K562 (cell line): Measurements from ENCODE around the gene UBE2I. TPM values are rescaled to one million over a fixed set of nuclear protein-coding genes. Genes with fewer than 3 reads are reported as not detected.

Experiments
- ATAC-seq: fragments of 200-7000 bp; cut with Tn5 transposase; 3 replicates; pipeline ENCODE4 v1.9.1; 2020; ENCODE audit warnings: moderate library complexity
- BruUV-seq: library from RNA; stranded (reverse); fragments of 400-500 nt; replicated peaks from 2 replicates; lab custom pipeline; 2021; lab: Mats Ljungman, UMichigan
- CTCF ChIA-PET: fragments of 300-600 bp; formaldehyde crosslinking; extraction: SDS; loops from one replicate; lab custom pipeline; 2021; ENCODE audit warnings: low intra/inter-chr PET ratio; lab: Yijun Ruan, JAX
- POLR2A ChIA-PET: fragments of 300-600, 350-650 bp; sonication (Branson Sonifier 250); formaldehyde crosslinking; extraction: SDS; loops from one replicate; lab custom pipeline; 2021; ENCODE audit warnings: antibody characterized with exemption, inconsistent platforms; lab: Yijun Ruan, JAX
- DNase-seq, 4 experiments: peaks; one replicate each; pipeline versions ENCODE4 v3.0.0 to v3.0.0-alpha.2; 2011 to 2018; ENCODE audit warnings: low spot score in 3 of 4, mixed read lengths in 3 of 4; ENCODE audit errors: extremely low read depth in 1 of 4
- FAIRE-seq: peaks from 2 replicates; lab custom pipeline; 2011; peaks lifted over from hg19 to GRCh38; lab: Jason Lieb, UNC
- H2AFZ ChIP-seq: 2 replicates; pipeline ENCODE4 v1.6.0; 2011; ENCODE audit warnings: low read depth, low read length, control low read depth, inconsistent platforms
- H3K27ac ChIP-seq: fragments of 200-600 bp; 3 replicates; pipeline ENCODE4 v1.8.0; 2011; ENCODE audit warnings: low read depth, mild to moderate bottlenecking, control low read depth, inconsistent platforms, low read length, moderate library complexity, mixed read lengths; ENCODE audit errors: extremely low read depth
- H3K27me3 ChIP-seq, 2 experiments: fragments of 300-600 bp in 1 of 2; 2 replicates in 1 of 2; 3 replicates in 1 of 2; pipeline versions ENCODE4 v1.6.0 to v1.8.0; 2011; ENCODE audit warnings: inconsistent platforms in 2 of 2, low read length in 2 of 2, mild to moderate bottlenecking in 1 of 2, mixed read lengths in 1 of 2, moderate library complexity in 1 of 2; ENCODE audit not compliant: control insufficient read depth in 2 of 2, insufficient read depth in 2 of 2
- H3K36me3 ChIP-seq: fragments of 300-600 bp; 3 replicates; pipeline ENCODE4 v1.8.0; 2011; ENCODE audit warnings: mild to moderate bottlenecking, low read length, inconsistent platforms; ENCODE audit not compliant: control insufficient read depth, insufficient read depth
- H3K4me1 ChIP-seq, 2 experiments: fragments of 200-600 bp in 1 of 2; replicated peaks in 1 of 2; 2 replicates in 1 of 2; 3 replicates in 1 of 2; pipeline versions ENCODE4 v1.5.1 to v1.8.0; 2011; ENCODE audit warnings: inconsistent platforms in 2 of 2, low read length in 2 of 2, mild to moderate bottlenecking in 1 of 2, mixed read lengths in 1 of 2, moderate library complexity in 1 of 2; ENCODE audit not compliant: control insufficient read depth in 2 of 2, insufficient read depth in 2 of 2
- H3K4me2 ChIP-seq: 2 replicates; pipeline ENCODE4 v1.6.1; 2011; ENCODE audit warnings: low read length, control low read depth, inconsistent platforms, mixed read lengths; ENCODE audit not compliant: insufficient read depth
- H3K4me3 ChIP-seq: fragments of 200-600 bp; sonication (generic), shearing (Covaris generic); 2 replicates; pipeline ENCODE4 v1.5.1; 2016; ENCODE audit warnings: control low read depth, inconsistent platforms
- H3K79me2 ChIP-seq: fragments of 200-600 bp; 3 replicates; pipeline ENCODE4 v1.8.0; 2011; ENCODE audit warnings: low read length, inconsistent platforms; ENCODE audit not compliant: control insufficient read depth, insufficient read depth
- H3K9ac ChIP-seq, 2 experiments: 2 replicates each; pipeline versions ENCODE4 v1.6.0 to v1.6.1; 2011; ENCODE audit warnings: low read depth in 2 of 2, low read length in 2 of 2, control low read depth in 1 of 2, inconsistent platforms in 1 of 2, mild to moderate bottlenecking in 1 of 2, mixed read lengths in 1 of 2; ENCODE audit not compliant: insufficient read depth in 1 of 2
- H3K9me1 ChIP-seq: one replicate; pipeline ENCODE4 v1.6.0; 2011; ENCODE audit warnings: inconsistent platforms, mild to moderate bottlenecking, low read length, moderate library complexity; ENCODE audit not compliant: control insufficient read depth, insufficient read depth
- H3K9me3 ChIP-seq: replicated peaks from 2 replicates; pipeline ENCODE4 v1.5.1; 2011; ENCODE audit warnings: low read depth, low read length, inconsistent platforms; ENCODE audit not compliant: control insufficient read depth, insufficient read depth
- H4K20me1 ChIP-seq: replicated peaks from 2 replicates; pipeline ENCODE4 v1.6.1; 2011; ENCODE audit warnings: low read length, inconsistent platforms, mixed read lengths; ENCODE audit not compliant: control insufficient read depth, insufficient read depth
- EHMT2 ChIP-seq: fragments of 450-650 bp; IDR thresholded peaks from 2 replicates; pipeline ENCODE4 v1.6.1; 2018; ENCODE audit warnings: antibody characterized with exemption
- ESRRA ChIP-seq: fragments of 450-650 bp; IDR thresholded peaks from 2 replicates; pipeline ENCODE4 v1.6.1; 2014; ENCODE audit warnings: low read depth, mild to moderate bottlenecking, moderate library complexity, borderline replicate concordance
- FOXA3 ChIP-seq, 2 experiments: fragments of 450-650 bp in 1 of 2; sonication (generic) in 1 of 2; formaldehyde crosslinking; IDR thresholded peaks in 1 of 2; conservative IDR thresholded peaks in 1 of 2; 2 replicates each; pipeline versions ENCODE4 v1.4.0 to v1.8.0; 2020 to 2022; ENCODE audit warnings: mild to moderate bottlenecking in 2 of 2, missing genetic modification reagents in 1 of 2
- NFE2L1 ChIP-seq: fragments of 450-650 bp; IDR thresholded peaks from 2 replicates; pipeline ENCODE4 v1.6.1; 2016; ENCODE audit warnings: missing genetic modification characterization, low read depth, mild to moderate bottlenecking, missing compliant biosample characterization, moderate library complexity, borderline replicate concordance
- PCBP1 ChIP-seq: fragments of 200-400 bp; formaldehyde crosslinking; IDR thresholded peaks from 2 replicates; pipeline ENCODE4 v1.6.1; 2018; ENCODE audit warnings: mild to moderate bottlenecking, low read depth, low read length; ENCODE audit not compliant: poor library complexity, severe bottlenecking
- RBM17 ChIP-seq: fragments of 200-400 bp; formaldehyde crosslinking; IDR thresholded peaks from 2 replicates; pipeline ENCODE4 v1.6.1; 2017; ENCODE audit warnings: low read depth, mild to moderate bottlenecking, low read length, borderline replicate concordance
- SIN3A ChIP-seq, 2 experiments: fragments of 150-350 bp in 1 of 2; IDR thresholded peaks; 2 replicates each; pipeline ENCODE4 v1.6.1; 2011 to 2016; ENCODE audit warnings: borderline replicate concordance in 2 of 2, low read depth in 2 of 2, low read length in 2 of 2, mild to moderate bottlenecking in 2 of 2, moderate library complexity in 2 of 2; ENCODE audit not compliant: control insufficient read depth in 1 of 2
- ZC3H4 ChIP-seq: sonication (generic); formaldehyde crosslinking; IDR thresholded peaks from 2 replicates; pipeline ENCODE4 v1.9.0; 2021; ENCODE audit warnings: missing genetic modification reagents, borderline replicate concordance
- ZNF3 ChIP-seq: fragments of 250-450 bp; sonication (Bioruptor Pico); IDR thresholded peaks from 2 replicates; pipeline ENCODE4 v1.5.0; 2021; ENCODE audit warnings: mild to moderate bottlenecking, moderate library complexity
- ZNF324 ChIP-seq: fragments of 250-450 bp; sonication (Bioruptor Pico); IDR thresholded peaks from 2 replicates; pipeline ENCODE4 v1.4.0; 2020; ENCODE audit warnings: mild to moderate bottlenecking
- ZNF41 ChIP-seq: fragments of 250-450 bp; sonication (Bioruptor Pico); conservative IDR thresholded peaks from 2 replicates; pipeline ENCODE4 v1.4.0; 2020; ENCODE audit warnings: mild to moderate bottlenecking
- WGBS: fragments of 100-300 bp; shearing (Covaris generic); methylation state at CpG from one replicate; pipeline ENCODE4 v1.1.6; 2016; ENCODE audit warnings: low coverage, mixed read lengths; ENCODE audit not compliant: insufficient coverage; ENCODE audit errors: missing lambda C conversion rate; 5-methylcytosine and 5-hydroxymethylcytosine counted together
- in situ Hi-C: fragments of 300-500 bp; cut with MboI; formaldehyde crosslinking; loops from 4 replicates; pipeline ENCODE4 v1.15.0; 2018; ENCODE audit warnings: inconsistent platforms, mixed read lengths
- intact Hi-C: fragments of 100-400 bp; cut with micrococcal nuclease; formaldehyde crosslinking; loops from 2 replicates; pipeline ENCODE4 v1.14.2; 2022
- polyA plus RNA-seq, 8 experiments: library from polyadenylated mRNA; depleted of rRNA in 4 of 8; stranded (reverse) in 5 of 8; unstranded in 3 of 8; fragments of >200 nt; fragmentation: Nextera tagmentation in 2 of 8; fragmentation: Illumina TruSeq in 1 of 8; extraction: Ambion mirVana in 2 of 8; extraction: Trizol in 1 of 8; gene quantifications; 2 replicates each; pipeline versions ENCODE4 v1.2.1 to v1.2.3, GENCODE V29; 2011 to 2014; ENCODE audit warnings: inconsistent platforms in 1 of 8, missing spikeins in 1 of 8
- total RNA-seq, 7 experiments: library from RNA; depleted of rRNA in 6 of 7; stranded (reverse); fragments of >200 nt in 6 of 7; fragmentation: Illumina TruSeq in 2 of 7; extraction: Trizol in 2 of 7; gene quantifications; 2 replicates each; pipeline versions ENCODE4 v1.2.1 to v1.2.3, GENCODE V29; 2011 to 2021; ENCODE audit warnings: low replicate concordance in 1 of 7
- TF ChIP-seq, protein P1 (sequence below): sonication (generic); IDR thresholded peaks from 2 replicates; pipeline ENCODE4 v1.6.1; 2016
- TF ChIP-seq, protein P2 (sequence below): IDR thresholded peaks from 2 replicates; pipeline ENCODE4 v1.6.1; 2016; ENCODE audit warnings: missing genetic modification characterization, missing compliant biosample characterization
- TF ChIP-seq, protein P3 (sequence below), 2 experiments: fragments of 450-650 bp in 1 of 2; IDR thresholded peaks; 2 replicates each; pipeline ENCODE4 v1.6.1; 2011 to 2017; ENCODE audit warnings: low read depth in 2 of 2, antibody characterized with exemption in 1 of 2, borderline replicate concordance in 1 of 2, low read length in 1 of 2, mild to moderate bottlenecking in 1 of 2, mixed read lengths in 1 of 2; ENCODE audit not compliant: control insufficient read depth in 1 of 2

UBE2I gene
- total and polyA plus RNA-seq, 9 of the 15 experiments (the other 6 are each of a cell fraction or from before 2014, with no cell fraction given) = 36.6 to 254 (median 104) TPM

DNA sequence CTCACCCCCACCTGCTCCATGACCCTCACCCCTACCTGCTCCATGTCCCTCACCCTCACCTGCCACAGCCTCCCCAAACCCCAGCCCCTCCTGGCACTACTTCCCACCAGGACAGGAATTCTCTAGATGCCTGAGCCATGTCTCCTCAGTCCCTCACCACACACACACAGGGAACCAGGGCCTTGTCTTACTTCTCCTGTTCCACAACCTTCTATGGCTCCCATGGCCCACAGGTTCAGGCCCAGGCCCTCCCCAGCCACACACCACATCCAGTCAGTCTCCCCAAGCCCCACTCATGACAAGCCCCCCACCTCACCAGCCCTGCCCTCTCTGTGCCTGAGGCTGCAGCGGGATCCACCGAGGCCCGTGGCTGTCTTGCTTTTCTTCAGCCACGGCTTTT lies 3.1 kb upstream of the UBE2I start:
- 54% methylated on average over 4 of the region's 4 CpGs for WGBS
- H3K9ac ChIP-seq = peak overlapping the region in 1 of 2 experiments; percentile 58; a peak in 2 of 4 replicates
- peaks cover 9% of the 10 kb centered on the region for H3K9me1 ChIP-seq
- no peak overlapping the region for H3K27ac ChIP-seq
- H3K36me3 ChIP-seq = peaks cover 9% of the 10 kb centered on the region; the same call in 2 of the 3 replicates
- FAIRE-seq (no peak), DNase-seq (no peak), ATAC-seq (no peak)
- H2AFZ ChIP-seq = no peak overlapping the region
- no peak for TF ChIP-seq ESRRA
- TF ChIP-seq NFE2L1 (tag) = no peak
- TF ChIP-seq EHMT2 = no peak
- TF ChIP-seq RBM17 = no peak
- no peak for TF ChIP-seq ZNF41 (CRISPR knock-in tag)
- TF ChIP-seq SIN3A (IDR thresholded peaks at IDR 0.05; ENCODE audit: borderline replicate concordance in 2 of 2, control insufficient read depth in 1 of 2, low read depth in 2 of 2, low read length in 2 of 2) = no peak
- TF ChIP-seq, protein P1, sequence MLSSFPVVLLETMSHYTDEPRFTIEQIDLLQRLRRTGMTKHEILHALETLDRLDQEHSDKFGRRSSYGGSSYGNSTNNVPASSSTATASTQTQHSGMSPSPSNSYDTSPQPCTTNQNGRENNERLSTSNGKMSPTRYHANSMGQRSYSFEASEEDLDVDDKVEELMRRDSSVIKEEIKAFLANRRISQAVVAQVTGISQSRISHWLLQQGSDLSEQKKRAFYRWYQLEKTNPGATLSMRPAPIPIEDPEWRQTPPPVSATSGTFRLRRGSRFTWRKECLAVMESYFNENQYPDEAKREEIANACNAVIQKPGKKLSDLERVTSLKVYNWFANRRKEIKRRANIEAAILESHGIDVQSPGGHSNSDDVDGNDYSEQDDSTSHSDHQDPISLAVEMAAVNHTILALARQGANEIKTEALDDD = no peak
- no peak for TF ChIP-seq PCBP1
- TF ChIP-seq, protein P2, sequence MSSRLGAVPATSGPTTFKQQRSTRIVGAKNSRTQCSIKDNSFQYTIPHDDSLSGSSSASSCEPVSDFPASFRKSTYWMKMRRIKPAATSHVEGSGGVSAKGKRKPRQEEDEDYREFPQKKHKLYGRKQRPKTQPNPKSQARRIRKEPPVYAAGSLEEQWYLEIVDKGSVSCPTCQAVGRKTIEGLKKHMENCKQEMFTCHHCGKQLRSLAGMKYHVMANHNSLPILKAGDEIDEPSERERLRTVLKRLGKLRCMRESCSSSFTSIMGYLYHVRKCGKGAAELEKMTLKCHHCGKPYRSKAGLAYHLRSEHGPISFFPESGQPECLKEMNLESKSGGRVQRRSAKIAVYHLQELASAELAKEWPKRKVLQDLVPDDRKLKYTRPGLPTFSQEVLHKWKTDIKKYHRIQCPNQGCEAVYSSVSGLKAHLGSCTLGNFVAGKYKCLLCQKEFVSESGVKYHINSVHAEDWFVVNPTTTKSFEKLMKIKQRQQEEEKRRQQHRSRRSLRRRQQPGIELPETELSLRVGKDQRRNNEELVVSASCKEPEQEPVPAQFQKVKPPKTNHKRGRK = no peak
- no peak for TF ChIP-seq ZC3H4 (CRISPR knock-in tag)
- TF ChIP-seq ZNF3 (CRISPR knock-in tag) = no peak
- no peak for TF ChIP-seq ZNF324
- no peak for TF ChIP-seq FOXA3 (CRISPR knock-in tag; conservative IDR thresholded peaks at IDR 0.05 in 1 of 2, IDR thresholded peaks at IDR 0.05 in 1 of 2)
- TF ChIP-seq, protein P3, sequence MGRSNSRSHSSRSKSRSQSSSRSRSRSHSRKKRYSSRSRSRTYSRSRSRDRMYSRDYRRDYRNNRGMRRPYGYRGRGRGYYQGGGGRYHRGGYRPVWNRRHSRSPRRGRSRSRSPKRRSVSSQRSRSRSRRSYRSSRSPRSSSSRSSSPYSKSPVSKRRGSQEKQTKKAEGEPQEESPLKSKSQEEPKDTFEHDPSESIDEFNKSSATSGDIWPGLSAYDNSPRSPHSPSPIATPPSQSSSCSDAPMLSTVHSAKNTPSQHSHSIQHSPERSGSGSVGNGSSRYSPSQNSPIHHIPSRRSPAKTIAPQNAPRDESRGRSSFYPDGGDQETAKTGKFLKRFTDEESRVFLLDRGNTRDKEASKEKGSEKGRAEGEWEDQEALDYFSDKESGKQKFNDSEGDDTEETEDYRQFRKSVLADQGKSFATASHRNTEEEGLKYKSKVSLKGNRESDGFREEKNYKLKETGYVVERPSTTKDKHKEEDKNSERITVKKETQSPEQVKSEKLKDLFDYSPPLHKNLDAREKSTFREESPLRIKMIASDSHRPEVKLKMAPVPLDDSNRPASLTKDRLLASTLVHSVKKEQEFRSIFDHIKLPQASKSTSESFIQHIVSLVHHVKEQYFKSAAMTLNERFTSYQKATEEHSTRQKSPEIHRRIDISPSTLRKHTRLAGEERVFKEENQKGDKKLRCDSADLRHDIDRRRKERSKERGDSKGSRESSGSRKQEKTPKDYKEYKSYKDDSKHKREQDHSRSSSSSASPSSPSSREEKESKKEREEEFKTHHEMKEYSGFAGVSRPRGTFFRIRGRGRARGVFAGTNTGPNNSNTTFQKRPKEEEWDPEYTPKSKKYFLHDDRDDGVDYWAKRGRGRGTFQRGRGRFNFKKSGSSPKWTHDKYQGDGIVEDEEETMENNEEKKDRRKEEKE (IDR thresholded peaks at IDR 0.05; ENCODE audit: borderline replicate concordance in 1 of 2, control insufficient read depth in 1 of 2, low read depth in 2 of 2, low read length in 1 of 2) = no peak
- H3K79me2 ChIP-seq = peaks cover 19% of the 10 kb centered on the region
- H3K4me3 ChIP-seq = no peak overlapping the region
- ChIA-PET POLR2A (interaction anchor here (0.6 kb wide), 1 partner anchor 8 kb away, joined by 3 read pairs; no protein-coding TSS in a partner anchor), CTCF (no interaction called here)
- in situ Hi-C loops (no loop called here), intact Hi-C loops (no loop called here)
- peaks cover 14% of the 10 kb centered on the region for H4K20me1 ChIP-seq
- no peaks in the 10 kb centered on the region for H3K9me3 ChIP-seq
- H3K4me1 ChIP-seq = peaks cover 15 to 60% of the 10 kb centered on the region in 2 experiments
- no peak overlapping the region for H3K4me2 ChIP-seq
- no peaks in the 10 kb centered on the region for H3K27me3 ChIP-seq
- BruUV-seq = no TSS peak
